Posterior vena cava (tissue), 2 donors: Measurements from ENCODE around the gene EBF3. TPM values are rescaled to one million over a fixed set of nuclear protein-coding genes. Genes with fewer than 3 reads are reported as not detected.

Source experiments
- DNase-seq: peaks from one replicate; pipeline ENCODE4 v3.0.0-alpha.2; 2020; ENCODE audit warnings: low spot score
- intact Hi-C, 2 donors: fragments of 100-400 bp; cut with DNase I; formaldehyde crosslinking; loops; one replicate each; pipeline versions ENCODE4 v1.14.1 to v1.14.2; 2022 to 2023
- total RNA-seq, 2 donors: library from RNA; stranded (reverse); fragmentation: NEBNext Ultra II Directional; extraction: Animal tissue kit (Norgen Biotek cat#: 25700); gene quantifications; one replicate each; pipeline ENCODE4 v1.2.1, GENCODE V29; 2021
- donor health status: DM: yes; HTN: yes; CAD: no.
- donor health status: DM: yes; HTN: yes; CAD: no.

EBF3 gene
- total RNA-seq, 2 donors from 2014 or later: 8.7 to 9.1 TPM

GRCh38 chr10:129869596-129870473 lies 94.2 kb downstream of the EBF3 start:
- intact Hi-C loops: no loop called here
- no peak for DNase-seq

- intact Hi-C loops: no loop called here
- no peak for DNase-seq
Observed at GRCh38 chr10:129868449-129869035, 95.5 kb downstream of the EBF3 start.

- intact Hi-C loops: no loop called here
- DNase-seq: no peak
Observed at GRCh38 chr10:129867631-129868179, 96.4 kb downstream of the EBF3 start.

- no peak for DNase-seq
- intact Hi-C loops: no loop called here
Observed at GRCh38 chr10:129866894-129867293, 97.2 kb downstream of the EBF3 start.

- DNase-seq: no peak
- intact Hi-C loops: no loop called here
Observed at GRCh38 chr10:129865960-129866359, 98.1 kb downstream of the EBF3 start.

GRCh38 chr10:129865413-129865812 lies 98.7 kb downstream of the EBF3 start:
- intact Hi-C loops: no loop called here
- no peak for DNase-seq

GRCh38 chr10:129864601-129865126 lies 99.4 kb downstream of the EBF3 start:
- intact Hi-C loops: no loop called here
- no peak for DNase-seq

- no peak for DNase-seq
Observed at GRCh38 chr10:129864082-129864481, 100.0 kb downstream of the EBF3 start.

GRCh38 chr10:129863201-129863663 lies 100.8 kb downstream of the EBF3 start:
- no peak for DNase-seq
- intact Hi-C loops: no loop called here

More at GRCh38 chr10:129864082-129864481, 100.0 kb downstream of the EBF3 start:
- intact Hi-C loops: no loop called here

- intact Hi-C loops: no loop called here
- no peak for DNase-seq
Observed at GRCh38 chr10:129861776-129862531, 102.1 kb downstream of the EBF3 start.

- intact Hi-C loops: no loop called here
- DNase-seq: peak; percentile 42
Observed at GRCh38 chr10:129860396-129860795, 103.7 kb downstream of the EBF3 start.

- intact Hi-C loops: no loop called here
- peak; percentile 64 for DNase-seq
Observed at GRCh38 chr10:129859536-129859935, 104.5 kb downstream of the EBF3 start.

- DNase-seq: no peak
- intact Hi-C loops: no loop called here
Observed at GRCh38 chr10:129857242-129857960, 106.7 kb downstream of the EBF3 start.

- no peak for DNase-seq
- intact Hi-C loops: no loop called here
Observed at GRCh38 chr10:129855836-129856563, 108.1 kb downstream of the EBF3 start.

- DNase-seq: peak; percentile 69
- intact Hi-C loops: no loop called here
Observed at GRCh38 chr10:129854796-129855705, 109.0 kb downstream of the EBF3 start.

GRCh38 chr10:129854158-129854557 lies 109.9 kb downstream of the EBF3 start:
- DNase-seq: no peak
- intact Hi-C loops: no loop called here

- DNase-seq: no peak
Observed at GRCh38 chr10:129853562-129853903, 110.5 kb downstream of the EBF3 start.

More at GRCh38 chr10:129853562-129853903, 110.5 kb downstream of the EBF3 start:
- intact Hi-C loops: no loop called here
